IgD-negative memory B cell (primary cell): ENCODE results near the gene HMGN3. TPM values are rescaled to one million over a fixed set of nuclear protein-coding genes. Genes with fewer than 3 reads are reported as not detected.
"Not testable (repeated sequence)": the region's sequence is repeated elsewhere in the genome, so short reads cannot be mapped to it uniquely, and the experiment has no call there.

Experiments
- H3K27ac Mint-ChIP-seq, 3 donors: one replicate each; pipeline ENCODE4 v1.8.0; 2020 to 2022; ENCODE audit warnings: mild to moderate bottlenecking in 3 of 3, mixed read lengths in 3 of 3, moderate library complexity in 1 of 3
- H3K27me3 Mint-ChIP-seq: one replicate; pipeline ENCODE4 v1.8.0; 2021; ENCODE audit warnings: mixed read lengths
- H3K36me3 Mint-ChIP-seq: one replicate; pipeline ENCODE4 v1.8.0; 2020; ENCODE audit warnings: mild to moderate bottlenecking, mixed read lengths
- H3K4me1 Mint-ChIP-seq, 3 donors: one replicate each; pipeline ENCODE4 v1.8.0; 2020 to 2022; ENCODE audit warnings: mixed read lengths in 3 of 3, mild to moderate bottlenecking in 1 of 3
- H3K4me3 Mint-ChIP-seq, 4 donors: one replicate each; pipeline ENCODE4 v1.8.0; 2020 to 2022; ENCODE audit warnings: mild to moderate bottlenecking in 4 of 4, mixed read lengths in 4 of 4, moderate library complexity in 3 of 4
- H3K9me3 Mint-ChIP-seq, 3 donors: one replicate each; pipeline ENCODE4 v1.8.0; 2020 to 2021; ENCODE audit warnings: mixed read lengths in 3 of 3, mild to moderate bottlenecking in 1 of 3
- polyA plus RNA-seq: library from polyadenylated mRNA; unstranded; fragments of 300-500 nt; fragmentation: Illumina TruSeq; gene quantifications from one replicate; pipeline ENCODE4 v1.2.3, GENCODE V29; 2021

The HMGN3 gene
- 87.8 TPM for polyA plus RNA-seq

- H3K4me1 Mint-ChIP-seq = peaks cover 7 to 21% (median 11%) of the 10 kb centered on the region in 3 donors
- H3K27ac Mint-ChIP-seq = peak within 1 kb of the TSS; percentile 84 to 97 (median 95)
- no peaks in the 10 kb centered on the region for H3K9me3 Mint-ChIP-seq
- no peaks in the 10 kb centered on the region for H3K27me3 Mint-ChIP-seq
- peaks cover 4% of the 10 kb centered on the region for H3K36me3 Mint-ChIP-seq
- H3K4me3 Mint-ChIP-seq = peak within 1 kb of the TSS; percentile 87 to 100 (median 98)
These were observed at the start of gene HMGN3 for GRCh38 chr6:79234150-79235022. Gene HMGN3 (minus strand): TSS chr6:79234682.

- no peaks in the 10 kb centered on the region for H3K4me1 Mint-ChIP-seq
- no peak overlapping the region for H3K27ac Mint-ChIP-seq
These were observed 46.3 kb upstream of the HMGN3 start for GRCh38 chr6:79280756-79281155.

GRCh38 chr6:79277109-79277508, 42.6 kb upstream of the HMGN3 start:
- peaks cover 10 to 19% (median 13%) of the 10 kb centered on the region in 3 donors for H3K9me3 Mint-ChIP-seq
- no peaks in the 10 kb centered on the region for H3K4me1 Mint-ChIP-seq
- H3K36me3 Mint-ChIP-seq = peaks cover 2% of the 10 kb centered on the region
- H3K4me3 Mint-ChIP-seq = no peak overlapping the region
- H3K27me3 Mint-ChIP-seq = no peaks in the 10 kb centered on the region
- H3K27ac Mint-ChIP-seq = no peak overlapping the region

More at GRCh38 chr6:79280756-79281155, 46.3 kb upstream of the HMGN3 start:
- Mint-ChIP-seq H3K9me3 (peaks cover 10 to 19% (median 15%) of the 10 kb centered on the region in 3 donors), H3K27me3 (no peaks in the 10 kb centered on the region), H3K4me3 (no peak overlapping the region), H3K36me3 (peaks cover 2% of the 10 kb centered on the region)

- Mint-ChIP-seq H3K9me3 (no peaks in the 10 kb centered on the region), H3K36me3 (no peaks in the 10 kb centered on the region), H3K4me3 (no peak overlapping the region), H3K27me3 (no peaks in the 10 kb centered on the region), H3K4me1 (no peaks in the 10 kb centered on the region), H3K27ac (no peak overlapping the region)
These were observed 35.4 kb upstream of the HMGN3 start for GRCh38 chr6:79269877-79270276.

GRCh38 chr6:79267128-79267527, 32.6 kb upstream of the HMGN3 start:
- H3K9me3 Mint-ChIP-seq = no peaks in the 10 kb centered on the region
- H3K27me3 Mint-ChIP-seq = peaks cover 3% of the 10 kb centered on the region
- no peak overlapping the region for H3K4me3 Mint-ChIP-seq
- no peaks in the 10 kb centered on the region for H3K36me3 Mint-ChIP-seq
- H3K27ac Mint-ChIP-seq = no peak overlapping the region
- no peaks in the 10 kb centered on the region for H3K4me1 Mint-ChIP-seq

GRCh38 chr6:79266051-79266450, 31.6 kb upstream of the HMGN3 start:
- Mint-ChIP-seq H3K4me3 (no peak overlapping the region), H3K27ac (no peak overlapping the region), H3K4me1 (no peaks in the 10 kb centered on the region), H3K27me3 (peaks cover 4% of the 10 kb centered on the region), H3K9me3 (peaks cover 0 to under 1% (median 0%) of the 10 kb centered on the region in 3 donors), H3K36me3 (no peaks in the 10 kb centered on the region)

- H3K36me3 Mint-ChIP-seq = peaks cover 3% of the 10 kb centered on the region
- H3K27me3 Mint-ChIP-seq = peaks cover 6% of the 10 kb centered on the region
These were observed 28.9 kb upstream of the HMGN3 start for GRCh38 chr6:79263359-79263758.

GRCh38 chr6:79261666-79262065, 27.2 kb upstream of the HMGN3 start:
- Mint-ChIP-seq H3K27me3 (peaks cover 6% of the 10 kb centered on the region), H3K27ac (no peak overlapping the region), H3K4me1 (no peaks in the 10 kb centered on the region), H3K36me3 (peaks cover 5% of the 10 kb centered on the region), H3K4me3 (no peak overlapping the region), H3K9me3 (peaks cover 10 to 14% (median 11%) of the 10 kb centered on the region in 3 donors)

More at GRCh38 chr6:79263359-79263758, 28.9 kb upstream of the HMGN3 start:
- Mint-ChIP-seq H3K4me1 (no peaks in the 10 kb centered on the region), H3K9me3 (peaks cover 9 to 11% (median 10%) of the 10 kb centered on the region in 3 donors), H3K27ac (no peak overlapping the region), H3K4me3 (no peak overlapping the region)

DNA sequence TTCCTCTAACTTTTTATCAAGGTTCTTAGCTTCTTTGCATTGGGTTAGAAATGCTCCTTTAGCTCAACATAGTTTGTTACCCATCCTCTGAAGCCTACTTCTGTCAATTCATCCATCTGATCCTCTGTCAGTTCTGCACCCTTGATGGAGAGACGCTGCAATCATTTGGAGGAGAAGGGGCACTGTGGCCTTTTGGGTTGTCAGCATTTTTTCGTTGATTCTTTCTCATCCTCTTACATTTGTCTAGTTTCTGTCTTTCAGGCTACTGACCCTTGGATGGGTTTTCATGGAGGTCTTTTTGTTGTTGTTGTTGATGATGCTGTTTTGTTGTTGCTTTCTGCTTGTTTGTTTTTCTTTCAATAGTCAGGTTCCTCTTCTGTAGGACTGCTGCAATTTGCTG, 26.3 kb upstream of the HMGN3 start:
- H3K4me3 Mint-ChIP-seq = peak overlapping the region in 2 of 4 donors; percentile 1 to 45
- H3K36me3 Mint-ChIP-seq = peaks cover 8% of the 10 kb centered on the region
- H3K27me3 Mint-ChIP-seq = peaks cover 6% of the 10 kb centered on the region
- H3K4me1 Mint-ChIP-seq = no peaks in the 10 kb centered on the region
- no peak overlapping the region for H3K27ac Mint-ChIP-seq
- peaks cover 10 to 18% (median 14%) of the 10 kb centered on the region in 3 donors for H3K9me3 Mint-ChIP-seq

- Mint-ChIP-seq H3K27me3 (peaks cover 6% of the 10 kb centered on the region), H3K4me1 (no peaks in the 10 kb centered on the region), H3K9me3 (peaks cover 10 to 19% (median 15%) of the 10 kb centered on the region in 3 donors), H3K27ac (no peak overlapping the region), H3K4me3 (no peak overlapping the region), H3K36me3 (peaks cover 9% of the 10 kb centered on the region)
These were observed 23.1 kb upstream of the HMGN3 start for GRCh38 chr6:79257381-79258205.

DNA sequence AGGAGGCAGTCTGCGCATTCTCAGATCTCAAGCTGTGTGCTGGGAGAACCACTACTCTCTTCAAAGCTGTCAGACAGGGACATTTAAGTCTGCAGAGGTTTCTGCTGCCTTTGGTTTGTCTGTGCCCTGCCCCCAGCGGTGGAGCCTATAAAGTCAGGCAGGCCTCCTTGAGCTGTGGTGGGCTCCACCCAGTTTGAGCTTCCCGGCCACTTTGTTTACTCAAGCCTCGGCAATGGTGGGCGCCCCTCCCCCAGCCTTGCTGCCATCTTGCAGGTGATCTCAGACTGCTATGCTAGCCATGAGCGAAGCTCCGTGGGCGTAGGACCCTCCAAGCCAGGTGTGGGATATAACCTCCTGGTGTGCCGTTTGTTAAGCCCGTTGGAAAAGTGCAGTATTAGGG, 22.3 kb upstream of the HMGN3 start:
- not testable (repeated sequence) for H3K27ac Mint-ChIP-seq, H3K4me1 Mint-ChIP-seq, H3K27me3 Mint-ChIP-seq, H3K36me3 Mint-ChIP-seq, H3K4me3 Mint-ChIP-seq
- H3K9me3 Mint-ChIP-seq = peaks cover 10 to 19% (median 15%) of the 10 kb centered on the region in 3 donors

DNA sequence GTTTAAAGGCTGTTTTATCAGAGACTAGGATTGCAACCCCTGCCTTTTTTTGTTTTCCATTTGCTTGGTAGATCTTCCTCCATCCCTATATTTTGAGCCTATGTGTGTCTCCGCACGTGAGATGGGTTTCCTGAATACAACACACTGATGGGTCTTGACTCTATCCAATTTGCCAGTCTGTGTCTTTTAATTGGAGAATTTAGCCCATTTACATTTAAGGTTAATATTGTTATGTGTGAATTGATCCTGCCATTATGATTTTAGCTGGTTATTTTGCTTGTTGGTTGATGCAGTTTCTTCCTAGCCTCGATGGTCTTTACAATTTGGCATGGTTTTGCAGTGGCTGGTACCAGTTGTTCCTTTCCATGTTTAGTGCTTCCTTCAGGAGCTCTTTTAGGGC, 20.6 kb upstream of the HMGN3 start:
- not testable (repeated sequence) for H3K27me3 Mint-ChIP-seq, H3K4me1 Mint-ChIP-seq, H3K4me3 Mint-ChIP-seq, H3K27ac Mint-ChIP-seq, H3K36me3 Mint-ChIP-seq
- H3K9me3 Mint-ChIP-seq = peaks cover 7 to 16% (median 9%) of the 10 kb centered on the region in 3 donors

GRCh38 chr6:79250559-79250958, 16.1 kb upstream of the HMGN3 start:
- Mint-ChIP-seq H3K4me3 (no peak overlapping the region), H3K27ac (no peak overlapping the region), H3K4me1 (peaks cover 6 to 14% (median 7%) of the 10 kb centered on the region in 3 donors), H3K36me3 (no peaks in the 10 kb centered on the region), H3K27me3 (no peaks in the 10 kb centered on the region), H3K9me3 (no peaks in the 10 kb centered on the region)

- H3K27me3 Mint-ChIP-seq = no peaks in the 10 kb centered on the region
- H3K36me3 Mint-ChIP-seq = no peaks in the 10 kb centered on the region
- H3K4me3 Mint-ChIP-seq = no peak overlapping the region
- no peak overlapping the region for H3K27ac Mint-ChIP-seq
- H3K4me1 Mint-ChIP-seq = peaks cover 6 to 14% (median 7%) of the 10 kb centered on the region in 3 donors
- no peaks in the 10 kb centered on the region for H3K9me3 Mint-ChIP-seq
These were observed 15.6 kb upstream of the HMGN3 start for GRCh38 chr6:79250107-79250514.

DNA sequence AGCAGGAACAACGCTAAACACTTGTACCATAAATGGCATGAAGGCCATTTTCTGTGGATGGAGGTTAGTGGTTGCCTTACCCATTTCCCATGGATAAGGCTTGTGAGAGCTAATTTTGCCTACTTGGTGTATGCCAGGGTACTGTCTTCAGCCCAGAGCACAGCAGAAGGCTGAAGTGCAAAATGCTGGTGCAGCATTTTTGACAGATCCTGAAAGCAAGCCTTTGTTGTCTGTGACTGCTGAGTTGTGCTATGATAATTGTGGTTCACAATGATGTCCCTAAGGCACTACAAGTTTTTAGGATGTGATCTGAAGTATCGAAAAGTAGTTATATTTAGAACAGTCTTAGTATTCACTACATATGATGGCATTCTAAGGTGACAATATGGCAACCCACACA, 14.7 kb upstream of the HMGN3 start:
- H3K4me3 Mint-ChIP-seq = no peak overlapping the region
- no peak overlapping the region for H3K27ac Mint-ChIP-seq
- no peaks in the 10 kb centered on the region for H3K27me3 Mint-ChIP-seq
- H3K9me3 Mint-ChIP-seq = no peaks in the 10 kb centered on the region
- H3K36me3 Mint-ChIP-seq = no peaks in the 10 kb centered on the region
- peaks cover 6 to 14% (median 7%) of the 10 kb centered on the region in 3 donors for H3K4me1 Mint-ChIP-seq
